ENCODE results near the gene IL37.

IL37 gene

DNA sequence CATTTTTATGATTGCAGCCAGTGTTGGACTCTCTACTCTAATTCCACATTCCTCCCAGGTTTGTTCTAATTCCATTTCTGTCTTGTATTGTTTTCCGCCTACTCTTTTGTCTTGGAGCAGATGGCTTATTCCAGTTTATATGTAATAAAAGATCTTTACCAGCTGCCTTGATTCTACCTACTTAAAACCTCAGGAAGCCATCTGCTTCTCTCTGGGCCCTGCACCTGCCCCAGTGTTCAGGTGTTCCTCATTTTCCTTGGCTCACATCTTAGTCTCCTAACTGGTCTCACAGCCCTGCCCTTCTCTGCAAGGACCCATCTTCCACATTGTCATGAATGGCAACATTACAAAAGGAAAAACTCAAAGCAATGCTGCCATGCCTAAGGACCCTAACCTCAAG is 21.0 kb upstream of the IL37 start:
- Histone ChIP-seq H3K36me3 (ENCODE audit: control insufficient read depth, low read length) (no peaks in the 10 kb centered on the region), H3K27ac (ENCODE audit: low read depth, low read length) (no peak overlapping the region), H4K20me1 (ENCODE audit: control insufficient read depth, insufficient read depth, low read depth, low read length) (no peaks in the 10 kb centered on the region), H3K79me2 (ENCODE audit: control insufficient read depth, low read length) (no peaks in the 10 kb centered on the region), H3F3A (ENCODE audit: control insufficient read depth, insufficient read depth) (no peaks in the 10 kb centered on the region), H3K4me3 (ENCODE audit: low read length) (no peak overlapping the region), H3K4me1 (ENCODE audit: control insufficient read depth, low read length) (peaks cover 4% of the 10 kb centered on the region; the same call in 1 of the 2 replicates), H3K4me2 (ENCODE audit: low read length) (no peak overlapping the region), H3K9me3 (ENCODE audit: control insufficient read depth, insufficient read depth, low read length) (no peaks in the 10 kb centered on the region), H3K9me2 (replicated peaks; ENCODE audit: control insufficient read depth, low read length) (no peaks in the 10 kb centered on the region), H3K27me3 (ENCODE audit: control insufficient read depth, low read length) (0 out of 2 replicates have a peak, but pooled peaks cover 2% of the 10 kb centered on the region)
- TF ChIP-seq, protein P1, sequence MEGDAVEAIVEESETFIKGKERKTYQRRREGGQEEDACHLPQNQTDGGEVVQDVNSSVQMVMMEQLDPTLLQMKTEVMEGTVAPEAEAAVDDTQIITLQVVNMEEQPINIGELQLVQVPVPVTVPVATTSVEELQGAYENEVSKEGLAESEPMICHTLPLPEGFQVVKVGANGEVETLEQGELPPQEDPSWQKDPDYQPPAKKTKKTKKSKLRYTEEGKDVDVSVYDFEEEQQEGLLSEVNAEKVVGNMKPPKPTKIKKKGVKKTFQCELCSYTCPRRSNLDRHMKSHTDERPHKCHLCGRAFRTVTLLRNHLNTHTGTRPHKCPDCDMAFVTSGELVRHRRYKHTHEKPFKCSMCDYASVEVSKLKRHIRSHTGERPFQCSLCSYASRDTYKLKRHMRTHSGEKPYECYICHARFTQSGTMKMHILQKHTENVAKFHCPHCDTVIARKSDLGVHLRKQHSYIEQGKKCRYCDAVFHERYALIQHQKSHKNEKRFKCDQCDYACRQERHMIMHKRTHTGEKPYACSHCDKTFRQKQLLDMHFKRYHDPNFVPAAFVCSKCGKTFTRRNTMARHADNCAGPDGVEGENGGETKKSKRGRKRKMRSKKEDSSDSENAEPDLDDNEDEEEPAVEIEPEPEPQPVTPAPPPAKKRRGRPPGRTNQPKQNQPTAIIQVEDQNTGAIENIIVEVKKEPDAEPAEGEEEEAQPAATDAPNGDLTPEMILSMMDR (IDR thresholded peaks at IDR 0.05; ENCODE audit: low read depth, low read length, poor library complexity, severe bottlenecking): no peak
- no peak for TF ChIP-seq EZH2phosphoT487 (IDR thresholded peaks at IDR 0.05; ENCODE audit: borderline replicate concordance, low read length)

DNA sequence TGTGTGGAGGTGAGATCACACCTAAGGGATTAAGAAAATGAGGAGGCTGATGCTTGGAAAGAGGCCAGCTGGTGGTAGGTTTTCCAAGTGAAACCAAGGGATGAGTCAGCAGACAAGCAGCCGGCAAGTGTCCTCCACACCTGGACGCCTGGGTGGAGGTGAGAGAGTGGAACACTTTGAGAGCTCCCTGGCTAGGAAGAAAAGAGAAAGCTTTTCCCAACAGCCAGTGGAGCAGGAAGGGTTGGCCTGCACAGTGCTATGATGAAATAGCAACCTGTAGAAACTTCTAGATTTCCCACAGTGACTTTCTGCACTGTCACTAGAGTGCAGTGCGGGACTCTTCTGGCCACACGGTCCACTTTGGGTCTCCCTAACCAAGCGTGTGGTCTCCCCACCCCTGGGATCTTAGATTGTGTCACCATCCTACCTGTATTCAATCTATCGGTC is 19.6 kb upstream of the IL37 start:
- Histone ChIP-seq H3K9me3 (ENCODE audit: control insufficient read depth, insufficient read depth, low read length) (no peaks in the 10 kb centered on the region), H3K9me2 (replicated peaks; ENCODE audit: control insufficient read depth, low read length) (no peaks in the 10 kb centered on the region), H3K27me3 (ENCODE audit: control insufficient read depth, low read length) (0 out of 2 replicates have a peak, but pooled peaks cover 2% of the 10 kb centered on the region), H3K4me1 (ENCODE audit: control insufficient read depth, low read length) (peaks cover 4% of the 10 kb centered on the region; the same call in 1 of the 2 replicates), H3K79me2 (ENCODE audit: control insufficient read depth, low read length) (no peaks in the 10 kb centered on the region), H3K4me2 (ENCODE audit: low read length) (no peak overlapping the region), H3K36me3 (ENCODE audit: control insufficient read depth, low read length) (no peaks in the 10 kb centered on the region), H4K20me1 (ENCODE audit: control insufficient read depth, insufficient read depth, low read depth, low read length) (no peaks in the 10 kb centered on the region), H3F3A (ENCODE audit: control insufficient read depth, insufficient read depth) (no peaks in the 10 kb centered on the region), H3K4me3 (ENCODE audit: low read length) (no peak overlapping the region), H3K27ac (ENCODE audit: low read depth, low read length) (no peak overlapping the region)
- TF ChIP-seq, protein P1 (IDR thresholded peaks at IDR 0.05; ENCODE audit: low read depth, low read length, poor library complexity, severe bottlenecking): no peak
- no peak for TF ChIP-seq EZH2phosphoT487 (IDR thresholded peaks at IDR 0.05; ENCODE audit: borderline replicate concordance, low read length)

DNA sequence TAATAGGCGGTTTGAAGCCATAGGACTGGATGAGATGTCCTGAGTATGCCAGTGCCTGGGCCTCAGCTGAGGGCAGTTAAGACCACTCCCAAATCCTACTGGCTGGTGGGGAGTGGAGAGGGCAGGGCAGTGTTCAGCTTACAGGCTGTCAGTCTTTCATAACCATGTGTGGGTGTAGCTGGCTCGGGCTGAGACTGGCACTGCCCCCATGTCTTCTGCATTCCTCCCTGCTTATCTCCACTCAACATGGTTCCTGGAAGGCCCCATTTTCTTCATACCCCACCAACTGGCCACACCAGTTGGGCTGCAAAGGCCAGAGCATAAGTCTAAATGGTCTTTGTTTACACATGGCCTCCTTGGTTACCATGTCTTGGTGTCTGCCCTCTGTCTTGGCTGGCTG is 17.2 kb upstream of the IL37 start:
- Histone ChIP-seq H3K9me2 (replicated peaks; ENCODE audit: control insufficient read depth, low read length) (no peaks in the 10 kb centered on the region), H3F3A (ENCODE audit: control insufficient read depth, insufficient read depth) (no peaks in the 10 kb centered on the region), H3K4me1 (ENCODE audit: control insufficient read depth, low read length) (no peaks in the 10 kb centered on the region), H3K27me3 (ENCODE audit: control insufficient read depth, low read length) (no peaks in the 10 kb centered on the region), H3K4me2 (ENCODE audit: low read length) (no peak overlapping the region), H3K36me3 (ENCODE audit: control insufficient read depth, low read length) (no peaks in the 10 kb centered on the region), H3K27ac (ENCODE audit: low read depth, low read length) (no peak overlapping the region), H3K4me3 (ENCODE audit: low read length) (no peak overlapping the region), H3K9me3 (ENCODE audit: control insufficient read depth, insufficient read depth, low read length) (no peaks in the 10 kb centered on the region), H3K79me2 (ENCODE audit: control insufficient read depth, low read length) (no peaks in the 10 kb centered on the region), H4K20me1 (ENCODE audit: control insufficient read depth, insufficient read depth, low read depth, low read length) (no peaks in the 10 kb centered on the region)
- no peak for TF ChIP-seq EZH2phosphoT487 (IDR thresholded peaks at IDR 0.05; ENCODE audit: borderline replicate concordance, low read length)
- TF ChIP-seq, protein P1 (IDR thresholded peaks at IDR 0.05; ENCODE audit: low read depth, low read length, poor library complexity, severe bottlenecking): no peak
